Renal pelvis (tissue), 4 donors: ENCODE data around the gene CYP2C9. TPM values are rescaled to one million over a fixed set of nuclear protein-coding genes. Genes with fewer than 3 reads are reported as not detected.

ENCODE experiments used
- DNase-seq: peaks from one replicate; pipeline ENCODE4 v3.0.0-alpha.2; 2013
- polyA plus RNA-seq, 3 donors: library from polyadenylated mRNA; unstranded; fragments of 120-200 nt; gene quantifications; one replicate each; pipeline ENCODE4 v1.2.1, GENCODE V29; 2013; ENCODE audit not compliant: insufficient read length in 3 of 3

CYP2C9 gene
- polyA plus RNA-seq, 3 donors, result 3.0 to 4.8 (median 4.1) TPM

DNA sequence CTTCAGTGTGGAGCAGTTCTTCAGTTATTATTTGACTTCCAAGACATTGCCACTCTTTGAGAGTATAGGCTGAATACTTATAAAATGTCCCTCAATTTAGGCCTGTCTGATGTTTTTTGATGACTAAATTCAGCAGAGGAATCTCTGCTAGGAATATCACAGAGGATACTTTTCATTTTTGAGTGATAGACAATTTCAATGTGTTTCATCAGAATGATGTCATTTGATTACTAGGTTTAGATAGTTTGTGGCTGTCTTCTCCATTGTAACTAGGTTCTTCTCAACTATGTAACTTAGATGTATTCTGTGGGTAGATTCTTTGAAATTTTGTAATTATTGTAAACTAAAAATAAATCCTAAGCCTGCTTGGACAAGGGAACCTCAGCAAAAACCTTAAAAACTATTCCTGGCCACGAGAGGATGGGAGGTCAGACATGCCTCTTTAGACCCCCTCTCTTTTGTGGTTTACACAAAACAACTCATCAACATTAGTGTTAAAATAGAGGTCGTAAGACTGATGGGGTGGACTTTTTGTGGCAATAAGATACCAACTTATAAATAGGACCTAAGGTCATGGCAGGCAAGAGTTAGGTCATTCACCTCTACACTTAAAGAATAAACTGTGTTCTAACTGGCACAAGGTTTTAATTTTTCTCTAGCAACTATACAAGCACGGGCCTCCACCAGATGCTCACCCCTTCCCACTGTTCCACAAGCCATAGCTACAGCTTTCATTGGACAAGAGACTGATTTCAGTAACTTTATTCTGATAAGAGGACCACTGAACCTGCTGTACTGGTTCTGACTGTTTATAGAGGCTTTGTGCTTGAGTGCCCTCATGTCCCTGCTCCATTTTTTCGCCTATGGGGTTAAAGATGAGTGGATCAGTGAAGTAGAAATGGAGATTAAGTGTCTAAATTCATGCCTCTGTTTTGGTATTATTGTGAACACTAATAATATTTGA, 97.2 kb downstream of the CYP2C9 start:
- no peak for DNase-seq

DNA sequence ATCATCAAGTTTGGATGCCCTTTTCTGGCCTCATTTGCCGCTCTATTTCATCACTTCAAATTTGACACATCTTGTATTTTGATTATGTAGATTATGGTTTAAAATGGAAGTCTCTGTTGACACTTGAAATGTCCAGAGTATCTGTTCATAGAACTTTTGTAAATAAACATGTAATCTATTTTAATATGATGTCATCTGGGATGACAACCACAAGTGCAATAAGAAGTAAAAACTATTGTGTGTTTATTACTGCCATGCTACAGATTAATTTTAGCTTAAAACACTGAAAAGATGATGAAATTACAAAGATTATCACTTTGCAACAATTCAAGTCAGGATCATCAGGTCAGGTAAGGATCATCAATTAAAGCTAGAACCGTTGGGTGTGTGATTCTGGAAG, 100.8 kb downstream of the CYP2C9 start:
- DNase-seq, result no peak

Other genes starting within 250 kb of the CYP2C9 start
- gene CYP2C19, start 176.0 kb upstream of the CYP2C9 start, polyA plus RNA-seq, result under 1 TPM; 0.06 to 0.30 (median 0.30) TPM
- 1 to 10 TPM; 2.3 to 7.4 (median 3.0) TPM for gene CYP2C8, start 130.8 kb downstream of the CYP2C9 start, polyA plus RNA-seq